ELF-1 (cell line): ENCODE measurements around the gene SLC6A19.
A peak's percentile ranks its signal among the peaks of the same experiment; 100 is the strongest.
"Not testable (repeated sequence)": the region's sequence is repeated elsewhere in the genome, so short reads cannot be mapped to it uniquely, and the experiment has no call there.

Experiments used
- DNase-seq: peaks from one replicate; pipeline ENCODE4 v3.0.0-alpha.2; 2016; ENCODE audit warnings: low read depth, low spot score

The SLC6A19 gene

DNA sequence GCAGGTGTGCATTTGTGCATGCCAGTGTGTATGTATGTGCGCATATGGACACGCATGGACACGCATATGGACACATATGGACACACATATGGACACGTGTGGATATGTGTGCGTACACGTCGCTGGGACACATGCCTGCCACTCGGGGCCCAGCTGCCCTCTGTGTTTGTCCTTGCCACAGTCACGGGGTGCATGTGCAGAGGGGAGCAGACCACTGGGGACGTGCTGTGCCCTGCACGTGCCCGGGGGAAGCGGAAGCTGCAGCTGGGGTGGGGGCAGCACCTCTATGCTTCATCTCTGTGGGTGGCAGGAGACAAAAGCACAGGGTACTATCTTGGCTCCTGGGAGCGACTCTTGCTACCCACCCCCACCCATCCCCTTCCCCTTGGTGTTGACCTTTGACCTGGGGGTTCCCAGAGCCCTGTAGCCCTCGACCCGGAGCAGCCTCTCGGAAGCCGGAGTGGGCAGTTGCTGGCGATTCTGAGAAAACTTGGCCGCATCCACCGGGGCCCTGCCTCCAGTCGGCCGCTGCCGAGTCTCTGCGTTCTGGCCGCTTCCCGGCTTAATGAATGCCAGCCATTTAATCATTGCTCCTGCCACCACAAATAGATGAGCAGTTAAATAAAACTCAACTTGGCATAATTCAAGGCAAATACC, 21.4 kb downstream of the SLC6A19 start:
- DNase-seq = no peak

DNA sequence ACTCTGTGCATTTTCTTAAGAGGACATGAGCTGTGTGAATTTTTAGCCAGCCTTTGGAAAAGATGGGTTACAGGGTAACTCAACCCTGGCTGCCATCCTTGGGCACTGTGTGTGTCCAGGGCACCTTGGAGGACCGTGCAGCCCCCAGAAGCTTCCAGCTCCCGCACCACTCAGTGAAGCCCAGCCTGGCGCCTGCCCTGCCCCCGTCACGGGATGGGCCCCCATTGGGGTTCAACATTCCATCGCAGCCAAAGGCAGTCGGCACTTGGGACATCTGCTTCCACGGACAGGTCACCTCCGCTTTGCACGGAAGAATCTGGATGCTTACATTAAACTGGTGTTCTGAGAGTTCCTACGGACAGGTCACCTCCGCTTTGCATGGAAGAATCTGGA, 21.9 kb downstream of the SLC6A19 start:
- no peak for DNase-seq

GRCh38 chr5:1224631-1225030, 23.2 kb downstream of the SLC6A19 start:
- DNase-seq = no peak

GRCh38 chr5:1225081-1225480, 23.7 kb downstream of the SLC6A19 start, which contains the start of gene SLC6A18:
SLC6A18 (plus strand) TSS chr5:1225381; CDS start chr5:1225478, 97 bp downstream.
- no peak for DNase-seq

GRCh38 chr5:1226231-1226630, 24.8 kb downstream of the SLC6A19 start:
- DNase-seq = no peak

GRCh38 chr5:1226839-1227581, 25.6 kb downstream of the SLC6A19 start:
- DNase-seq = no peak

DNA sequence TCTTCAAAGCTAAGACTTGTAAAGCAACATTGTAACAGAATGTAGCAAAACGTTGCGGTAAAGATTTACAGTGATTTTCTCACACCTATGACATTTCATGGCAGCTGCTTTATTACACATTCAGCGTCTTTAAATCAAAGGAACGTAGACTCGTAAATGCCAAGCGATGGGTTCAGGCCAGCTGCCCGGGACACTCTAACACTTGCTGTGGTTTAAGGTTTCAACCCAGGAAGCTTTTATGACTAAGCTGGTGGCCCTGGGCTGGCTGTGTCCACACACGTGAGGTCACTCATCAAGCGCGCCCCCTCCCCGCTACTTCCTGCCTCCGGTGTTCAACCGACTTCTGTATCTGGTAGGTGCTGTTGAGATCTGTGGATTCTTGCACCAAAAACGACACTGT, 26.3 kb downstream of the SLC6A19 start:
- DNase-seq = no peak

DNA sequence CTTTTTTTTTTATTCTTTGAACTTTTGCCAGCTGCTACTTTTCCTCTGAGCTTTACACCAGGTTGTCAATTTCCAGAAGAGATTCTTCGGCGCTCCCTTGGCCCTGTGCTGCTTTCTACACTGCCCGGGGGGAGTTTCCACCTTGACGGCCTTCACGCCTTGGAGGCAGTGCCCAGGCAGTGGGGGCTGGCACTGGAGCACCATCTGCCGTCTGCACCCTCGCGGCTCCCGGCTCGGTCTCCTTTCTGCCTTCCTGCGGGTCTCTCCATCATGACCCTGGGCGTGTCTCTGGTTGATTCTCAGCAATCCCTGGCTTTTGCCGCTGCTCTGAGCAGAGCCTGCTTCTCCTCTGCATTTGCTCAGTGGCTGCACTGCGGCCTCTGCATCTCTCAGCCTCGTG, 26.7 kb downstream of the SLC6A19 start:
- no peak for DNase-seq

GRCh38 chr5:1229023-1229422, 27.6 kb downstream of the SLC6A19 start:
- DNase-seq = not testable (repeated sequence)

DNA sequence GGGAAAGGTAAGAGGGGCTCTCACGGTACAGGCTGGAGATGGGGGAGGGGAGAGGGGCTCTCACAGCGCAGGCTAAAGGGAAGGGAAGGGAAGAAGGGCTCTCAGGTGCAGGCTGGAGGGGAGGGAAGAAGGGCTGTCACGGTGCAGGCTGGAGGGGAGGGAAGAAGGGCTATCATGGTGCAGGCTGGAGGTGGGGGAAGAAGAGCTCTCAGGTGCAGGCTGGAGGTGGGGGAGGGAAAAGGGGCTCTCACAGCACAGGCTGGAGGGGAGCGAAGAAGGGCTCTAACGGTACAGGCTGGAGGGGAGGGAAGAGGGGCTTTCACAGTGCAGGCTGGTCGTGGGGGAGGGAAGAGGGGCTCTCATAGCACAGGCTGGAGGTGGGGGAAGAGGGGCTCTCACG, 28.4 kb downstream of the SLC6A19 start:
- no peak for DNase-seq

- DNase-seq = no peak
Measured at GRCh38 chr5:1230551-1230950, 29.2 kb downstream of the SLC6A19 start.

DNA sequence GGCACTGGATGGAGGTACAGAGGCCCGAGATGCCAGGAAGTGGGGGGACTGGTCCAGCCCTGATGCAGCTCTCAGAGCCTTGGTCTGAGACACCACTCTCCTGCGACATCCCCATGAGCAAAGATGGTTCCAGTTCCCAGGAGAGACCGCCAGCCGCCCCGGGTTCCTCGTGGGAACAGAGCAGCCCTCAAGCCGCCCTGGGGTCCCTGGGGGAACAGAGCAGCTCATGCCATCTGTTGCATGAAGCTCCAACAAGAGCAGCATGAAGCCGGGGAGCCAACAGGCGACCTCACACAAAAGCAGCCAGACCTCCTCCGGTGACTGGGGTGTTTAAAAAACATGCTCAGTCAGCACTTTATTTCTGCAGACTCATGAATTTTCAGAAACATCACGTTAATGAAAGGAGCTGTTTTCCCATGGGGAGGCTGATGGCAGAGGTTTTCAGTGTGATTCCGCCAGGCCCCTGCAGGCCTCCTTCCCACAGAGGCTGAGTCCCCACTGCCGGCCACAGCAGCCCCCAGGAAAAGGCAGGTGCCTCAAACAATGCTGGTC, 30.0 kb downstream of the SLC6A19 start:
- DNase-seq = no peak

DNA sequence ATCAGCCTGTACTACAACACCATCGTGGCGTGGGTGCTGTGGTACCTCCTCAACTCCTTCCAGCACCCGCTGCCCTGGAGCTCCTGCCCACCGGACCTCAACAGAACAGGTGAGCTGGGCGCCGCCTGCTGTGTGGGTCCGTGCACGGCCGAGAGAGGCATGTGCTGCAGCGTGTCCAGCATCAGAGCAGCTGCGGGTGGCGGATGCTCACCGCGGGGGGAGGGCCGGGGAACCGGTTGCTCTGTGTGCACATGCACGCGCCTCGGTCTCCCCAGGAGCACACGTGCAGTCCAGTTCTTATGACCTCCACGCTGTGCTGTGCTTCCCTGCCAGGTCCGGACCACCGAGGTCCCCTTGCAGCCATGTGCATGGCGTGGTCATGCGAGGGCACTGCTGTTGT, 31.4 kb downstream of the SLC6A19 start:
- DNase-seq = no peak

DNA sequence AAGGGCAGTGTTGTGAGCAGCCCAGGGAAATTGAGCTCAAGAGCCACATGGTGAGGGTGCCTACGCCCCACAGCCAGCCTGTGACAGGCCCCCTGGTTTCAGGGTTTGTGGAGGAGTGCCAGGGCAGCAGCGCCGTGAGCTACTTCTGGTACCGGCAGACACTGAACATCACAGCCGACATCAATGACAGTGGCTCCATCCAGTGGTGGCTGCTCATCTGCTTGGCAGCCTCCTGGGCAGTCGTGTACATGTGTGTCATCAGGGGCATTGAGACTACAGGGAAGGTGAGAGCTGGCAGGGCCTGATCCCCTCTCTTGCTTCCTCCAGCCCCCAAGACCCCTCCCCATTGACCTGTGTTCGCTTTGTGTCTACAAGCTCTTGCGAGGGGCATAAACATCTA, 34.0 kb downstream of the SLC6A19 start:
- no peak for DNase-seq

- no peak for DNase-seq
Measured at GRCh38 chr5:1235838-1236237, 34.4 kb downstream of the SLC6A19 start.

DNA sequence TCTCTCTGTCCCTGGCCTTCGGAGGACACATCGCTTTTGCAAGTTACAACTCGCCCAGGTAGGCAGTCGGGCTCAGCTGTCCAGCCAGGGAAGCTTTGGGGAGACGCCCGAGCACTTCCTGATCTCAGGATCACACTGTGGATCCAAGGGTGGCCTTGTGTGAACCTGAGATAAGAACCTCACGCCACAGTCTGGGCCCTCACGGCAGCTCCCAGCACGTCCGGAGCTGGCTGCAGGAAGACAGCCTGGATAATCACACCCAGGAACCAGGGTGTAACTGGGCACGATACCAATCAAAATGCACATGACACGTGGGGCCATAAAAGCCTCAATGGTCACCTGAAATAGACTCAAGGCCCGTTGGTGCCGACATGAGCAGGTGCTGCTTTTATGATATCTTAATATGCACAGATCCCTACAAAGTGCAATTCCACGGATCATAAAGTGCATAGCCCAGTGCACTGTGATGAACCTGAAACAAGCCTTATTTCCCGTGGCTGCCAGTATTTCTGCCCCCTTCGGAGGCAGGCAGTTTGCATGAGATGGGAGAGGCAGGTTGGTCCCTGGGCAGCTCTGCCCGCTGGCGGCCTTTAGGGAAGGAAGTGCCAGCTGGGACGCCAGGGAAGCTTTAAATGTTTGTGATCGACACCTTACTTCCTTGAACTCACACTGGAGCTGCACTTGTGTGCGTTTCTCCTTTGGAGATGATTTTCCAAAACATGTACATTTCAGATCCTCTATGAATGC, 38.3 kb downstream of the SLC6A19 start:
- no peak for DNase-seq

- DNase-seq = no peak
Measured at GRCh38 chr5:1240496-1241260, 39.3 kb downstream of the SLC6A19 start.

DNA sequence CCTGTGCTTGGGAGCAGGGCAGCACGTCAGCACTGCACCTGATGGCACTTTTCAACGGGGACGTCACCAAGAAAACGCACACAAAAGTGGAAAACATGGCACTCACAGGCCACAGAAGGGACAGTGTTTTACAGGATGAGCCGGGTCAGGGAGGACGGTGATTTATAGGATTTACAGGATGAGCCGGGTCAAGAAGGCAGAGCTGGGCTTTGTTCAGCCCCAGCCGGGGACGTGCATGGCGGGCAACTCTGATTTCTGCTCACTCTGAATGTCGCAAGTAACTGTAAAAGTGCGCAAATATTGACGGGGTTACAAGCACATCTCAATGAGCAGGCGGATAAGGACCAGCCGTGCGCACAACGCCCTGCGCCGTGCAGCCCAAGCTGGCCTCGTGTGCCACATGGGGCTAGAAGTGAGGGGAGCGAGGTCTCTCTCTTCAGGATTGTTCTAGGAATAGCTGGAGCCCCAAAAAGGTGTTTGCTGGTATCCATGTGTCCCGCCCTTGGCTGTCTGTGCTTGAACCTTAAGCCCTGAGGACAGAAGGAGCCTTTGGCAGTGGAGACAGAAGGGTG, 40.2 kb downstream of the SLC6A19 start:
- DNase-seq = no peak

GRCh38 chr5:1242733-1243486, 41.5 kb downstream of the SLC6A19 start:
- peak; percentile 16 for DNase-seq

GRCh38 chr5:1243487-1244130, 42.2 kb downstream of the SLC6A19 start:
- peak; percentile 86 for DNase-seq
